ENCODE results near the gene COPS8.

Gene COPS8

GRCh38 chr2:237085248-237086221 lies at the start of gene COPS8:
TSS of gene COPS8 (plus strand) at chr2:237085889. CDS start at chr2:237085965, 76 bp downstream.
- DNase-seq (ENCODE audit: low read depth): peak; percentile 80

- no peak for DNase-seq (ENCODE audit: low read depth)
Measured at GRCh38 chr2:237039301-237040031, 46.2 kb upstream of the COPS8 start.

GRCh38 chr2:237041231-237041630 lies 44.5 kb upstream of the COPS8 start:
- DNase-seq (ENCODE audit: low read depth): no peak

- DNase-seq (ENCODE audit: low read depth): no peak
Measured at GRCh38 chr2:237042101-237042500, 43.6 kb upstream of the COPS8 start.

GRCh38 chr2:237043866-237044265 lies 41.8 kb upstream of the COPS8 start:
- DNase-seq (ENCODE audit: low read depth): no peak

- DNase-seq (ENCODE audit: low read depth): no peak
Measured at GRCh38 chr2:237044281-237044680, 41.4 kb upstream of the COPS8 start.

- DNase-seq (ENCODE audit: low read depth): no peak
Measured at GRCh38 chr2:237045449-237045848, 40.2 kb upstream of the COPS8 start.

- DNase-seq (ENCODE audit: low read depth): no peak
Measured at GRCh38 chr2:237048595-237048994, 37.1 kb upstream of the COPS8 start.

- no peak for DNase-seq (ENCODE audit: low read depth)
Measured at GRCh38 chr2:237051861-237052260, 33.8 kb upstream of the COPS8 start.

GRCh38 chr2:237053066-237053465 lies 32.6 kb upstream of the COPS8 start:
- DNase-seq (ENCODE audit: low read depth): no peak

- no peak for DNase-seq (ENCODE audit: low read depth)
Measured at GRCh38 chr2:237055386-237056100, 30.1 kb upstream of the COPS8 start.

GRCh38 chr2:237056287-237056875 lies 29.3 kb upstream of the COPS8 start:
- no peak for DNase-seq (ENCODE audit: low read depth)

- no peak for DNase-seq (ENCODE audit: low read depth)
Measured at GRCh38 chr2:237057107-237057506, 28.6 kb upstream of the COPS8 start.

GRCh38 chr2:237057893-237058300 lies 27.8 kb upstream of the COPS8 start:
- no peak for DNase-seq (ENCODE audit: low read depth)

GRCh38 chr2:237058423-237058822 lies 27.3 kb upstream of the COPS8 start:
- no peak for DNase-seq (ENCODE audit: low read depth)

- no peak for DNase-seq (ENCODE audit: low read depth)
Measured at GRCh38 chr2:237059155-237059875, 26.4 kb upstream of the COPS8 start.

GRCh38 chr2:237060534-237061312 lies 25.0 kb upstream of the COPS8 start:
- DNase-seq (ENCODE audit: low read depth): no peak

GRCh38 chr2:237061356-237061755 lies 24.3 kb upstream of the COPS8 start:
- no peak for DNase-seq (ENCODE audit: low read depth)

GRCh38 chr2:237062585-237062984 lies 23.1 kb upstream of the COPS8 start:
- no peak for DNase-seq (ENCODE audit: low read depth)

Data from activated gamma-delta T cell treated with anti-CD3 and anti-CD28 coated beads, Interleukin-2, amount 50 U/mL, for 16 hours (primary cell).